Neutrophil (primary cell): ENCODE data around the gene TBCC.

Experiments used
- H3K27ac ChIP-seq: fragments of 200-600 bp; sonication (generic); 2 replicates; pipeline ENCODE4 v1.5.1; 2016; ENCODE audit warnings: mild to moderate bottlenecking, moderate library complexity
- H3K27me3 ChIP-seq: fragments of 200-600 bp; sonication (generic); 2 replicates; pipeline ENCODE4 v1.6.0; 2016; ENCODE audit warnings: mild to moderate bottlenecking
- H3K36me3 ChIP-seq: fragments of 200-600 bp; sonication (generic); 2 replicates; pipeline ENCODE4 v1.5.1; 2017
- H3K4me1 ChIP-seq, 2 experiments: fragments of 200-600 bp in 1 of 2; sonication (generic) in 1 of 2; 1 replicate in 1 of 2; 2 replicates in 1 of 2; pipeline versions ENCODE4 v1.5.1 to v1.6.1; 2013 to 2016; ENCODE audit warnings: low read depth in 1 of 2, low read length in 1 of 2, mild to moderate bottlenecking in 1 of 2, moderate library complexity in 1 of 2; ENCODE audit not compliant: control insufficient read depth in 1 of 2, insufficient read depth in 1 of 2
- H3K4me3 ChIP-seq, 2 experiments: fragments of 200-600 bp in 1 of 2; sonication (generic) in 1 of 2; 1 replicate in 1 of 2; 2 replicates in 1 of 2; pipeline ENCODE4 v1.5.1; 2013 to 2016; ENCODE audit warnings: low read depth in 1 of 2, low read length in 1 of 2, mild to moderate bottlenecking in 1 of 2, moderate library complexity in 1 of 2
- H3K9me3 ChIP-seq: fragments of 200-600 bp; sonication (generic); 2 replicates; pipeline ENCODE4 v1.5.1; 2016
- CTCF ChIP-seq: fragments of 200-600 bp; sonication (generic); IDR thresholded peaks from 2 replicates; pipeline ENCODE4 v1.5.1; 2016; ENCODE audit warnings: antibody characterized with exemption

The TBCC gene

GRCh38 chr6:42714098-42714761 lies 31.7 kb downstream of the TBCC start:
- Histone ChIP-seq H3K9me3 (no peaks in the 10 kb centered on the region), H3K27me3 (no peaks in the 10 kb centered on the region), H3K36me3 (no peaks in the 10 kb centered on the region), H3K4me3 (no peak overlapping the region), H3K4me1 (no peaks in the 10 kb centered on the region), H3K27ac (no peak overlapping the region)
- no peak for TF ChIP-seq CTCF

GRCh38 chr6:42711930-42712329 lies 34.0 kb downstream of the TBCC start:
- no peaks in the 10 kb centered on the region for H3K36me3 ChIP-seq
- no peaks in the 10 kb centered on the region for H3K9me3 ChIP-seq
- H3K4me1 ChIP-seq = no peaks in the 10 kb centered on the region
- no peak for TF ChIP-seq CTCF
- no peak overlapping the region for H3K4me3 ChIP-seq
- H3K27me3 ChIP-seq = no peaks in the 10 kb centered on the region
- H3K27ac ChIP-seq = no peak overlapping the region

- Histone ChIP-seq H3K9me3 (no peaks in the 10 kb centered on the region), H3K27me3 (no peaks in the 10 kb centered on the region), H3K4me3 (no peak overlapping the region), H3K4me1 (no peaks in the 10 kb centered on the region), H3K36me3 (no peaks in the 10 kb centered on the region), H3K27ac (no peak overlapping the region)
- TF ChIP-seq CTCF = no peak
Observed at GRCh38 chr6:42710316-42710715, 35.6 kb downstream of the TBCC start.

GRCh38 chr6:42709871-42710270 lies 36.0 kb downstream of the TBCC start:
- no peak for TF ChIP-seq CTCF
- Histone ChIP-seq H3K4me3 (no peak overlapping the region), H3K27me3 (no peaks in the 10 kb centered on the region), H3K9me3 (no peaks in the 10 kb centered on the region), H3K4me1 (no peaks in the 10 kb centered on the region), H3K27ac (no peak overlapping the region), H3K36me3 (no peaks in the 10 kb centered on the region)

- Histone ChIP-seq H3K4me3 (no peak overlapping the region), H3K36me3 (no peaks in the 10 kb centered on the region), H3K9me3 (no peaks in the 10 kb centered on the region), H3K4me1 (no peaks in the 10 kb centered on the region), H3K27ac (no peak overlapping the region), H3K27me3 (no peaks in the 10 kb centered on the region)
- TF ChIP-seq CTCF = no peak
Observed at GRCh38 chr6:42708096-42708495, 37.8 kb downstream of the TBCC start.

- Histone ChIP-seq H3K4me1 (no peaks in the 10 kb centered on the region), H3K4me3 (no peak overlapping the region), H3K27ac (no peak overlapping the region), H3K36me3 (no peaks in the 10 kb centered on the region), H3K9me3 (no peaks in the 10 kb centered on the region), H3K27me3 (no peaks in the 10 kb centered on the region)
- no peak for TF ChIP-seq CTCF
Observed at GRCh38 chr6:42707595-42707994, 38.3 kb downstream of the TBCC start.
